Fibroblast of lung (primary cell): Measurements from ENCODE around the gene NDUFS7. TPM values are rescaled to one million over a fixed set of nuclear protein-coding genes. Genes with fewer than 3 reads are reported as not detected.

Source experiments
- DNase-seq, 2 donors: peaks; one replicate each; pipeline versions ENCODE4 v3.0.0 to v3.0.0-alpha.2; 2010; ENCODE audit warnings: low read depth in 2 of 2
- H2AFZ ChIP-seq: 2 replicates; pipeline ENCODE4 v1.5.1; 2012; ENCODE audit warnings: low read length, control low read depth, inconsistent platforms
- H3K27ac ChIP-seq: 2 replicates; pipeline ENCODE4 v1.5.1; 2011; ENCODE audit warnings: low read length, control low read depth; ENCODE audit not compliant: insufficient read depth
- H3K27me3 ChIP-seq: 2 replicates; pipeline ENCODE4 v1.5.1; 2011; ENCODE audit warnings: mild to moderate bottlenecking, low read length; ENCODE audit not compliant: control insufficient read depth, insufficient read depth
- H3K36me3 ChIP-seq: 2 replicates; pipeline ENCODE4 v1.5.1; 2011; ENCODE audit warnings: low read length; ENCODE audit not compliant: control insufficient read depth, insufficient read depth
- H3K4me1 ChIP-seq: 2 replicates; pipeline ENCODE4 v1.5.1; 2011; ENCODE audit warnings: low read length; ENCODE audit not compliant: control insufficient read depth, insufficient read depth; ENCODE audit errors: extremely low read depth
- H3K4me2 ChIP-seq: 2 replicates; pipeline ENCODE4 v1.5.1; 2011; ENCODE audit warnings: low read length, control low read depth; ENCODE audit not compliant: insufficient read depth; ENCODE audit errors: extremely low read depth
- H3K4me3 ChIP-seq, 4 experiments: fragments of 200-600 bp in 1 of 4; sonication (generic) in 1 of 4; replicated peaks in 1 of 4; 2 replicates each; pipeline ENCODE4 v1.5.1; 2011 to 2016; ENCODE audit warnings: low read length in 4 of 4, low read depth in 3 of 4, mild to moderate bottlenecking in 3 of 4, control low read depth in 2 of 4, inconsistent platforms in 1 of 4, mixed read lengths in 1 of 4; ENCODE audit not compliant: insufficient read depth in 1 of 4; ENCODE audit errors: control extremely low read depth in 1 of 4
- H3K79me2 ChIP-seq: 2 replicates; pipeline ENCODE4 v1.5.1; 2012; ENCODE audit warnings: mild to moderate bottlenecking, low read length, inconsistent platforms; ENCODE audit not compliant: control insufficient read depth, insufficient read depth
- H3K9ac ChIP-seq: 2 replicates; pipeline ENCODE4 v1.5.1; 2011; ENCODE audit warnings: mild to moderate bottlenecking, low read length, control low read depth; ENCODE audit not compliant: insufficient read depth
- H3K9me3 ChIP-seq: 2 replicates; pipeline ENCODE4 v1.5.1; 2012; ENCODE audit warnings: low read depth, low read length; ENCODE audit not compliant: control insufficient read depth, insufficient read depth
- H4K20me1 ChIP-seq: 2 replicates; pipeline ENCODE4 v1.5.1; 2011; ENCODE audit warnings: low read length; ENCODE audit not compliant: control insufficient read depth, insufficient read depth; ENCODE audit errors: extremely low read depth
- EZH2 ChIP-seq: IDR thresholded peaks from 2 replicates; pipeline ENCODE4 v1.5.1; 2012; ENCODE audit warnings: low read length, control low read depth, mild to moderate bottlenecking; ENCODE audit errors: missing control alignments
- polyA plus RNA-seq, 2 donors: library from polyadenylated mRNA; depleted of rRNA in 1 of 2; stranded (reverse) in 1 of 2; unstranded in 1 of 2; fragments of >200 nt; gene quantifications; 2 replicates each; pipeline ENCODE4 v1.2.1, GENCODE V29; 2011 to 2012; ENCODE audit warnings: missing spikeins in 1 of 2
- total RNA-seq: library from RNA; depleted of rRNA; stranded (reverse); fragments of >200 nt; gene quantifications from 2 replicates; pipeline ENCODE4 v1.2.1, GENCODE V29; 2014
- TF ChIP-seq, protein P1 (sequence below), 2 donors: IDR thresholded peaks in 1 of 2; conservative IDR thresholded peaks in 1 of 2; 1 replicate in 1 of 2; 2 replicates in 1 of 2; pipeline ENCODE4 v1.5.1; 2011 to 2012; ENCODE audit warnings: low read length in 2 of 2, control low read depth in 1 of 2, inconsistent platforms in 1 of 2, low read depth in 1 of 2, mild to moderate bottlenecking in 1 of 2

Gene NDUFS7
- total and polyA plus RNA-seq, 2 donors (not counting 1 experiment from before 2014, with no cell fraction given), result 29.6 to 71.2 TPM

DNA sequence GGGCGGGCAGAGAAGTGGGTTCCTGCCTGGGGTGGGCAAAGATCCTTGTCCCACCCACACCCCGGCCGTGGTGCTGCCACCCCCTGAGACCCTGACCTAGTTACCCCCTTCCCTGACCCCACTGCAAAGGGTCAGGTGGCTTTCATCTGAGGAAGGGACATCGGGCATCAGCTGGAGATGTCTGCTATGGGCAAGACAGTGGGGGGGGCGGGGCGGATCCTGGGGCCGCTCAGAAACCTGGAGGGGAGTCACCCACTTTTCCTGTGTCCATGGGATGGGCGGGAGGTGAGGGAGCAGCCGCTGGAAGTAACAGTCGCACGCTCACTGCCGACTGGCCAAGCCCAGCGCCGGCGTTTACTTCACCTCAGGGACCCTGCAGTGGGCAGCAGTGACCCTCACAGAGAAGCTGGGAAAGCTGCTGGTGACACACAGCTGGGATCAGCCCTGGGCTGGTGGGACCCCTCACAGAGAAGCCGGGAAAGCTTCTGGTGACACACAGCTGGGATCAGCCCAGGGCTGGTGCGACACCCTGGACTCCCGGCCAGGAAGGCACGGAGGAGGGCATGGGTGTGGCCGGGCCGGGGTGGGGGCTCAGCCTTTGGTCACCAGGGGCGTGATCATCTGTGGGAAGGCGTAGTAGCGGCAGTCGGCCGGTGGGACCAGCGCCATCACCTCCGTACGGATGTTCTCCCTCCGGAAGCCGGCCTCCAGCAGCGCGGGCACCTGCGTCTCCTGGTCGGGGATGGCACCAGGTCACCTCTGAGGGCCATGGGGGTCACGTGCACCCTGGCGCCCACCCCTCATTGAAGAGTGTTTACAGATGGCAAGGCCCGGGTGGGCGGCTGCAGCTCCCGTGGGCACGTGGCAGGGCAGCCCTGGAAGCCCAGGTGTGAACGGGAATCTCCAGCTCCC lies 13.3 kb downstream of the NDUFS7 start:
- H3K9ac ChIP-seq, result no peak overlapping the region

DNA sequence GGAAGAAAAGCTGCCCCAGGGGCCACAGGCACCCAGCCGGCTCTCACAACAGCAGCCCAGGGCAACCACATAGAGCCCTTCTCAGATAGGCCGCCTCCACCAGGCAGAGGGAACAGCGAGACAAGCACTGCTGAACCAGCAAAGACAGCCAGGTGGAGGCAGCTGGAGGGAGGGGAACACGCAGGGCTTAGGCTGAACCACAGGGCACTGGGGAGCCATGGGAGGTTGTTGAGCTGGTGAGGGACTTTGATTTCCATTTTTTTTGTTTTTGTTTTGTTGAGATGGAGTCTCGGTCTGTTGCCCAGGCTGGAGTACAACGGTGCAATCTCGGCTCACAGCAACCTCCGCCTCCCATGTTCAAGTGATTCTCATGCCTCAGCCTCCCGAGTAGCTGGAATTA lies 14.1 kb downstream of the NDUFS7 start:
- H3K4me2 ChIP-seq, result no peak overlapping the region
- no peak overlapping the region for H3K27ac ChIP-seq
- H3K4me1 ChIP-seq, result no peaks in the 10 kb centered on the region
- no peak for DNase-seq
- H3K27me3 ChIP-seq, result no peaks in the 10 kb centered on the region
- no peaks in the 10 kb centered on the region for H3K36me3 ChIP-seq
- H3K4me3 ChIP-seq, result no peak overlapping the region
- no peak overlapping the region for H3K9ac ChIP-seq
- no peaks in the 10 kb centered on the region for H3K79me2 ChIP-seq
- H2AFZ ChIP-seq, result no peak overlapping the region
- no peaks in the 10 kb centered on the region for H4K20me1 ChIP-seq
- H3K9me3 ChIP-seq, result no peaks in the 10 kb centered on the region
- TF ChIP-seq EZH2, result no peak
- TF ChIP-seq, protein P1, sequence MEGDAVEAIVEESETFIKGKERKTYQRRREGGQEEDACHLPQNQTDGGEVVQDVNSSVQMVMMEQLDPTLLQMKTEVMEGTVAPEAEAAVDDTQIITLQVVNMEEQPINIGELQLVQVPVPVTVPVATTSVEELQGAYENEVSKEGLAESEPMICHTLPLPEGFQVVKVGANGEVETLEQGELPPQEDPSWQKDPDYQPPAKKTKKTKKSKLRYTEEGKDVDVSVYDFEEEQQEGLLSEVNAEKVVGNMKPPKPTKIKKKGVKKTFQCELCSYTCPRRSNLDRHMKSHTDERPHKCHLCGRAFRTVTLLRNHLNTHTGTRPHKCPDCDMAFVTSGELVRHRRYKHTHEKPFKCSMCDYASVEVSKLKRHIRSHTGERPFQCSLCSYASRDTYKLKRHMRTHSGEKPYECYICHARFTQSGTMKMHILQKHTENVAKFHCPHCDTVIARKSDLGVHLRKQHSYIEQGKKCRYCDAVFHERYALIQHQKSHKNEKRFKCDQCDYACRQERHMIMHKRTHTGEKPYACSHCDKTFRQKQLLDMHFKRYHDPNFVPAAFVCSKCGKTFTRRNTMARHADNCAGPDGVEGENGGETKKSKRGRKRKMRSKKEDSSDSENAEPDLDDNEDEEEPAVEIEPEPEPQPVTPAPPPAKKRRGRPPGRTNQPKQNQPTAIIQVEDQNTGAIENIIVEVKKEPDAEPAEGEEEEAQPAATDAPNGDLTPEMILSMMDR (conservative IDR thresholded peaks at IDR 0.05 in 1 of 2, IDR thresholded peaks at IDR 0.05 in 1 of 2; ENCODE audit: low read depth in 1 of 2, low read length in 2 of 2), result no peak

More for the DNA sequence above, 13.3 kb downstream of the NDUFS7 start:
- Histone ChIP-seq H3K27ac (no peak overlapping the region), H3K9me3 (no peaks in the 10 kb centered on the region), H3K27me3 (no peaks in the 10 kb centered on the region), H3K79me2 (no peaks in the 10 kb centered on the region), H2AFZ (no peak overlapping the region), H3K4me3 (no peak overlapping the region), H3K36me3 (no peaks in the 10 kb centered on the region), H3K4me2 (no peak overlapping the region), H3K4me1 (no peaks in the 10 kb centered on the region), H4K20me1 (no peaks in the 10 kb centered on the region)
- TF ChIP-seq, protein P1 (conservative IDR thresholded peaks at IDR 0.05 in 1 of 2, IDR thresholded peaks at IDR 0.05 in 1 of 2; ENCODE audit: low read depth in 1 of 2, low read length in 2 of 2), result no peak
- TF ChIP-seq EZH2, result no peak
- DNase-seq, result no peak

DNA sequence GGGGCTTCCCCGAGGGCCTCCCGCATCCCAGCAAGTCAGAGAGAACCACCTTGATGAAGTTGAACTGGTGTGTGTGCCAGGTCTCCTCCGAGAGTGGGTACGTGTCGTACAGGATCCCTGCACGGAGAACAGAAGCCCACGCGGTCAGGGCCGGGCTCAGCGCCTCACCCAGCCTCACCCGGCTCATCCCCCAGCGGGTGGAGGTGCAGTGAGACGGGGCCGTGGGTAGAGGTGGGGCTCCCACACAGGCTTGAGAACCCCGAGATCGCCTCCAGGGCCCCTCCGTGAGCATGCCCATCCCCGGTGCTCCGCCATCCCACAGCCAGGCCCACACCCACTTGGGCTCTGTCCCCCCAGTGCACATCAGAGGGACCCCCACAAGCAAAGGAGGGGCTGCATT lies 15.4 kb downstream of the NDUFS7 start:
- no peak for DNase-seq
- no peak overlapping the region for H3K27ac ChIP-seq
- H3K79me2 ChIP-seq, result no peaks in the 10 kb centered on the region
- no peaks in the 10 kb centered on the region for H3K27me3 ChIP-seq
- H3K9me3 ChIP-seq, result no peaks in the 10 kb centered on the region
- no peak overlapping the region for H3K9ac ChIP-seq
- no peak overlapping the region for H3K4me2 ChIP-seq
- H3K4me1 ChIP-seq, result no peaks in the 10 kb centered on the region
- no peaks in the 10 kb centered on the region for H3K36me3 ChIP-seq
- H4K20me1 ChIP-seq, result no peaks in the 10 kb centered on the region
- no peak overlapping the region for H3K4me3 ChIP-seq
- no peak overlapping the region for H2AFZ ChIP-seq
- TF ChIP-seq EZH2, result no peak
- TF ChIP-seq, protein P1 (conservative IDR thresholded peaks at IDR 0.05 in 1 of 2, IDR thresholded peaks at IDR 0.05 in 1 of 2; ENCODE audit: low read depth in 1 of 2, low read length in 2 of 2), result no peak
